ENCODE measurements around the gene NT5DC3. TPM values are rescaled to one million over a fixed set of nuclear protein-coding genes. Genes with fewer than 3 reads are reported as not detected.

The NT5DC3 gene
- total RNA-seq, 1 experiment from 2014 or later: 12.5 TPM

GRCh38 chr12:103875666-103876065, 34.6 kb upstream of the NT5DC3 start:
- ChIA-PET POLR2A (no interaction called here), CTCF (no interaction called here)
- Mint-ChIP-seq H3K36me3 (no peaks in the 10 kb centered on the region), H3K27me3 (ENCODE audit: low read depth) (no peaks in the 10 kb centered on the region), H3K4me1 (peaks cover 8% of the 10 kb centered on the region), H3K4me3 (no peak overlapping the region), H3K9me3 (no peaks in the 10 kb centered on the region), H3K27ac (no peak overlapping the region)
- TF ChIP-seq PREB (CRISPR knock-in tag; IDR thresholded peaks at IDR 0.05; ENCODE audit: borderline replicate concordance) (no peak), NR3C1 (CRISPR knock-in tag; conservative IDR thresholded peaks at IDR 0.05; ENCODE audit: low read depth) (no peak), AR (CRISPR knock-in tag; IDR thresholded peaks at IDR 0.05) (no peak), ZNF219 (CRISPR knock-in tag; IDR thresholded peaks at IDR 0.05; ENCODE audit: borderline replicate concordance) (no peak), ERG (CRISPR knock-in tag; IDR thresholded peaks at IDR 0.05) (no peak), NR2C2 (CRISPR knock-in tag; IDR thresholded peaks at IDR 0.05) (no peak), USF1 (CRISPR knock-in tag; IDR thresholded peaks at IDR 0.05) (no peak), JUN (CRISPR knock-in tag; IDR thresholded peaks at IDR 0.05) (no peak), GRHL2 (CRISPR knock-in tag; IDR thresholded peaks at IDR 0.05; ENCODE audit: insufficient replicate concordance, severe bottlenecking) (no peak), ZNF281 (CRISPR knock-in tag; IDR thresholded peaks at IDR 0.05) (no peak), ZNF121 (CRISPR knock-in tag; IDR thresholded peaks at IDR 0.05) (no peak), ZBTB21 (CRISPR knock-in tag; IDR thresholded peaks at IDR 0.05; ENCODE audit: borderline replicate concordance) (no peak), ARID4B (CRISPR knock-in tag; IDR thresholded peaks at IDR 0.05; ENCODE audit: borderline replicate concordance) (no peak), SMAD3 (CRISPR knock-in tag; IDR thresholded peaks at IDR 0.05; ENCODE audit: borderline replicate concordance) (no peak)
- DNase-seq (ENCODE audit: low spot score): no peak
- no peak for ATAC-seq

Data from WTC11 (cell line).